ENCODE results near the gene SRRM1.
"Not testable (repeated sequence)": the region's sequence is repeated elsewhere in the genome, so short reads cannot be mapped to it uniquely, and the experiment has no call there.

Gene SRRM1

DNA sequence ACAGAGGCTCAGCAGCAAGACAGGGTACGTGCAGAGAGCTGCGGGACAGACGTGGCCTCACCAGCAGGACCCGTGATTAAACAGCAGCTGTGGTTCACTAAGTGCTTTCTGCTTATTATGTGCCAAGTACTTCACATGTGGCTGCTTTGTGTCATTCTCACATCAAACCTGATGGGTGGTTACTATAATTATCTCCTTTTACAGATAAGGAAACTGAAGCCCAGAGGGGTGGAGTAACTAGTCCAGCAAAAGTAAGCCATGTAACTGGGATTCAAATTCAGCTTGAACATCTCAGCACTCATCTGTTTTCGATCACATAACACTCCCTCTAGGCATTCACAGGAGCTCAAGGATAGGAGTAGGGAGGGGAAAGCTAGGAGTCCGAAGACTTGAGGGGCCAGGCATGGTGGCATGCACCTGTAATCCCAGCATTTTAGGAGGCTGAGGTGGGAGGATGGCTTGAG lies 51.3 kb downstream of the SRRM1 start:
- DNase-seq (ENCODE audit: low read depth): no peak

DNA sequence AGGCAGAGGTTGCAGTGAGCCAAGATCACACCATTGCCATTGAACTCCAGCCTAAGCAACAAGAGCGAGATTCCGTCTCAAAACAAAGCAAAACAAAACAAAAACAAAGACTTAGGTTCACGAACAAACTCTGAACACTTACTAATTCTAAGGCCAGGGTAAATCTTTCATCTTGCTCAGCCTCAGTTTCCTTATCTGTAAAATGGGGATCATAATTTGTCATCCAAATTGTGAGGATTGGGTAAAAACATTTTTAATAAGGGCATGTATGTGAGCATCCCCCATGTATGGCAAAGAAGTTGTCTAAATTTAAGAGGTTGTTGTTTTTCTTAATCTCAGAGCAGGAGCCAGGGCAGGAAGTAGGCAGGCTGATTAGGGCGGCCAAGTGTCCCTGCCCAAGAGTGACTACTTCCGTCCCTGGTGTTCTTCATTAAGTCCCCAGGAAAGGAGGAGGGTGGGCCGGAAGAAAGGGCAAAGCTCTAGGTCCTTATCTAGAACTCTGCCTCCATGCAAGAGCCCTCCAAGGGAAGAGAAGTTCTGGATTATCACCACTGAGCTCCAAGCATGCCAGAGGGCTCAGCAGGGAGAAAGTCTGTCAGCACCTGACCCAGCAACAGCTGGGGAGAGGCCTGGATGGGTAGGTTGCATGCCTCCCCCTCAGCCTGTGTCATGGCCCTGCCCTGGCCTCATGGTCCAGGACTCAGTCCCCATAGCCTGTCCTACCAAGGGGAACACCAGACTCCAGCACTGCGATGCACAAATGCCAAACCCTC lies 52.3 kb downstream of the SRRM1 start:
- DNase-seq (ENCODE audit: low read depth): no peak

DNA sequence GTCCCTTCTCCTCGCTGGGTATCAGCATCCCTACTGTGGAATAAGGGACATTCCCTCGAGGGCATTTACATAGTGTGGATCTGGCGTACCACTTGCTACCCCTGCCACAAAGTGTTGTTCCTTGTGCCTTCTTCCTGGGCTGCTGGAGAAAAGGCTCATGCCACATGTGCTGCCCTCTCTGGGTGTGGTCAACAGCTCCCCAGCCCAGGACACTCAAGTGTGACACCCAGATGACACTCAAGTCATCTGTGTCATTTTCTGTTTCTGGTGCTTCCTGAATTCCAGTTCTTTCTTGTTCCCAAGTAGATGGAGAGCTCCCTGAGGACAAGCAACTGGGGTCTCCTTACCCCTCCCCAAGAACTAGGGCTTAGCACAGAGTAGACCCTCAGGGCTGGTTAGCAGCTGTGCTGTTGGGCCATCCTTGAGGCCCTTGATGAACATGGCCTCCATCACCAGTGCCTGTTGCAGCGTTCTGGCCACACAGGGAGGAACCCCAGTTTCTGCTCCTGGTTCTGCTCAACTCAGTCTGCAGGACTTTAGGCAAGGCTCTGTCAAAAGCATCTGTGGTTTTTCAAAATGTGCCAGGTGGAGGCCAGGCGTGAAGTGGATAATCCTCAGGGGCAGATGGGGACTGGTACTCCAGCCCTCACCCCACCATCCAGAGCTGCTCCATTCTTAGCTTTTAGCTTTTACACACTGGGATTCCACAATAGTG lies 53.1 kb downstream of the SRRM1 start:
- no peak for DNase-seq (ENCODE audit: low read depth)

DNA sequence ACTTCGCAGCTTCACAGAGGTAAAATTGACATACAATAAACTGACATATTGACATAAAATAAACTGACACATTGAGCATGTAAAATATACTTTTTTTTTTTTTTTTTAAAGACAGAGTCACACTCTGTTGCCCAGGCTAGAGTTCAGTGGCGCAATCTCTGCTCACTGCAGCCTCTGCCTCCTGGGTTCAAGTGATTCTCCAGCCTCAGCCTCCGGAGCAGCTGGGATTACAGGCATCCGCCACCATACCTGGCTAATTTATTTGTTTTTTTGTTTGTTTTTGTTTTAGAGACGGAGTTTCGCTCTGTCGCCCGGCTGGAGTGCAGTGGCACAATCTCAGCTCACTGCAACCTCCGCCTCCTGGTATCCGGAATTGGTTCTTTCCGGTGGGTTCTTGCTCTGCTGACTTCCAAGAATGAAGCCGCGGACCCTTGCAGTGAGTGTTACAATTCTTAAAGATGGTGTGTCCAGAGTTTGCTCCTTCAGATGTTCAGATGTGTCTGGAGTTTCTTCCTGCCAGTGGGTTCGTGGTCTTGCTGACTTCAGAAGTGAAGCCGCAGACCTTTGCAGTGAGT lies 53.7 kb downstream of the SRRM1 start:
- DNase-seq (ENCODE audit: low read depth): no peak

DNA sequence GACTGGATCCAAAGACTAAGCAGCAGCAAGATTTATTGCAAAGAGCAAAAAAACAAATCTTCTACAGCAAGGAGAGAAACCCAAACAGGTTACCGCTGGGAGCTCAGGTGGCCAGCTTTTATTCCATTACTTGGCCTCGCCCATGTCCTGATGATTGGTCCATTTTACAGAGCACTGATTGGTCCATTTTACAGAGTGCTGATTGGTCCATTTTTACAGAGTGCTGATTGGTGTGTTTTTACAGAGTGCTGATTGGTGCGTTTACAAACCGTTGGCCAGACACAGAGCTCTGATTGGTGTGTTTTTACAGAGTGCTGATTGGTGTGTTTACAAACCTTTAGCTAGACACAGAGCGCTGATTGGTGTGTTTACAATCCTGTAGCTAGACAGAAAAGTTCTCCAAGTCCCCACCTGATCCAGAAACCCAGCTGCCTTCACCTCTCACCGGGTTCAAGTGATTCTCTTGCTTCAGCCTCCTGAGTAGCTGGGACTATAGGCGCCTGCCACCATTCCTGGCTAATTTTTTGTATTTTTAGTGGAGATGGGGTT lies 54.4 kb downstream of the SRRM1 start:
- DNase-seq (ENCODE audit: low read depth): not testable (repeated sequence)

DNA sequence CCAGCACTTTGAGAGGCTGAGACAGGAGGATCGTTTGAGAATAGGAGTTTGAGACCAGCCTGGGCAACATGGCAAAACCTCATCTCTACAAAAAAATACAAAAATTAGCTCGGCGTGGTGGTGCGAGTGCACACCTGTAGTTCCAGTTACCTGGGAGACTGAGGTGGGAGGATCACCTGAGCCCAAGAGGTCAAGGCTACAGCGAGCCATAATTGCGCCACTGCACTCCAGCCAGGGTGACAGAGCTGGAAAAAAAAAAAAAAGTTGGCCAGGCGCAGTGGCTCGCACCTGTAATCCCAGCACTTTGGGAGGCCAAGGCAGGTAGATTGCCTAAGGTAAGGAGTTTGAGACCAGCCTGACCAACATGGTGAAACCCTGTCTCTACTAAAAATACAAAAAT lies 55.2 kb downstream of the SRRM1 start:
- DNase-seq (ENCODE audit: low read depth): not testable (repeated sequence)

DNA sequence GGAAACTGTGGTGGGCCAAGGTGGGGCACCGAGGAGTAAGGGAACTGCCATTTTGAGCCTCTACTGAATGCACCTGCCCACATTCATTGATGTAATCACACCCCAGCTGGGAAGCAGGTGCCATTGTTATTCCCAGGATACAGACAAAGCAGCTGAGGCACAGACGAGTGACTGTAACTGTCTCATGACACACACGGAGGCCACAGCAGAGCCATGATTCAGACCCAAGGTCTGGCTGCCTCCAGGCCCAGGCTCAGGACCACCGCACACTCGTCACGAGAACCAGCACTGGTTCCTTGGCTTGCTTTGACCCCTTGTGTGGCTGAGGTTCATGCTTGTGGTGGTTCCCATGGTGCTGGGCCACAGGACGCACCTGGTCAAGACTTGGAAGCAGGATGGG lies 56.5 kb downstream of the SRRM1 start:
- no peak for DNase-seq (ENCODE audit: low read depth)

DNA sequence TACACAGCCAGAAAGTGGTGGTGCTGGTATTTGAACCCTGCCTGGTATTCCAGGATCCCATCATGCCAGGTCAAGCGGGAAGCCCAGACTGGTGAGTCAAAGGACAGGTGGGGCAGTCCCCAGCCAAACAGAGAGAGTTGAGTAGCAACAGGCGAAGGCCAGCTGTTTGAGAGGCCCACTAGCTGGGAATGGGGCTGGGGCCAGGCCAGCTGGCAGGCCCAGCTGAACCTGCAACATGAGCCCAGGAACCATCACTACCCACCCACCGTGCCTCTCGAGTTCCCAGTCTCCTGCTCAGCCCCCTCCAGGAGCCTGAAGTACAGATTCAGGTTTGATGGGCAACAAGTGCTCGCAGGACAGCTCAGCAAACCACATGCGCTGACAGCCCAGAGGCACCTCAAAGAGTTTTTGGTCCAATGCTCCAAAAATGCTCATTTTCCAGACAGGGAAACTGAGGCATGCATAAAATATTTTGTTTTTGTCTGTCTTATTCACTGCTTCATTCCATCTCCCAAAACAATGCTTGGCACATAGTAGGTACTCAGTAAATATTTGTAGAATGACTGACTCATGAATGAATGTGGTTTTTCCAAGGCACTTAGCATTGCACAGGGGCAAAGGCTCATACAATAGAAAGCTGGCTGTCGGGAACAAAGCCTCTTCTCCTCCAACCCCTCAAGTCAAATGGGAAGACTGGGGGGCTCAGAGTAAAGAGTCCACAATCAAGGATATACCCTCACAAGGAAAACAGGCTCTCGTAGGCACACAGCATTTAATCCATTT lies 59.6 kb downstream of the SRRM1 start:
- DNase-seq (ENCODE audit: low read depth): no peak

DNA sequence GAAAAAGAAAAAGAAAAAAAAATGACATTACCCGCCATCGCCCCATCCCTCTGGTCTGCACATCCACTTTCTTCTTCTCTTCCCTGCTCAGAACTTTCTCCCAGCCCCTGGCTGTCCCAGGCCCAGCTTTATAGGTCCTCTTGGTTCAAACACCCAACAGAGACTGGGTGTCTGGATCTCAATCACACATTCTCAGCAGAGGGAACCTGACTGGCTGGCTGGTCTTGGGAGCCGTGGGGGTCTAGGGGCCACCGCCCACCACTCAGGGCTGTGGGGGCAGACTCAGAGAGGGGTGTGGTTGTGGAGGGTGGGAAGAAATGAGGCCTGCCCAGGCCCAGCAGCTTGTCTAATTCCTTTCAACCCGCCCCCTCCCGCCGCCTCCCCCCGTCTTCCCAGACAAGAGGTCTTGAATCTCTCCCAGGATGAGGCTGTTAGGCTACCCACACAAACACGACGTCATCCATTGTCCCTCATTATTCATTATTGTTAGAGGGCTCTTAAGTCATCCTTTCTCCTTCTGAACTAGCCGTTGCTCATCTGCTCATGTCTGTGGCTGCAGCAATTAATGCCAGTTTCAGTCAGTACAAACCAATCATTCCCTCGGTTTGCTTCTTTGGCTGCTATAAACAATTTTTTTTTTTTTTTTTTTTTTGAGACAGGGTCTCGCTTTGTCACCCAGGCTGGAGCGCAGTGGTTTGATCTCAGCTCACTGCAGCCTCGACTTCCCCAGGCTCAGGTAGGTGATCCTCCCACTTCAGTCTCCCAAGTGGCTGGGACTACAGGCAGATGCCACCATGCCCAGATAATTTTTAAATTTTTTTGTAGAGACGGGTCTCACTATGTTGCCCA lies 61.5 kb downstream of the SRRM1 start:
- no peak for DNase-seq (ENCODE audit: low read depth)

DNA sequence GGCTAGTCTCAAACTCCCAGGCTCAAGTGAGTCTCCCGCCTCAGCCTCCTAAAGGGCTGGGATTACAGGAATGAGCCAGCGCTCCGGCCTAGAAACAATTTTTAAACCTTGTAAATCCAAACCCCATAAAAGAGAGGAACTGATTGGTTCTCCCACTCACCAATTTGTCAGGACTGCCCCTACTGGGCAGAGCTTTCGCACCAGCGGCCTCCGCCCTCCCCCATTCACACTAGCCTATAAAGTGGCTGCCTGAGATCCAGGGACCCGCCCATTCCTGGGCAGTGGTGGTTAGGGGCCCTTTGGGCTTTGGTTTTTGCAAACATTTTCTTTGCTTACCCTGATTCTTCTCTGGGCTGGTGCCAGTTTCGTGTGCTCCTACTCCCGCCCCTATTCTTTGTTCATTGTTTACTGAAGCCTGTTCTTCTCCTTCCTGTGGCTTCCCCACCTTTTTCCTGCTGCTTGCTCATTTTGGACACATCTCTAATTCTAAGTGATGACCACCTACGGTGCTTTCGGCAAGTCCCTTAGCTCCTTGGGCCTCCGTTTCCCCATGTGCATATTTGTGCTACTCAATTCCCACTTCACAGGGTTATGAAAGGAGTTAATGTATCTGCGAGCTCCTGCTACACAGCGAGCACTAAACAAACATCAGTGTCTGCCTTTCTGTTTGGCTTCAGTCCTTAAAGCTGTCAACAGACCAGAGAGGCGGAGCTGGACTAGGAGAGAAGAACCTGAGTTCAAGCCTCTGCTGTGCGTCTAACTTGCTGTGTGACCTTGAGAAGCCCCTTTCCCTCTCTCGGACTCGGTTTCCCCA lies 62.4 kb downstream of the SRRM1 start:
- DNase-seq (ENCODE audit: low read depth): no peak

DNA sequence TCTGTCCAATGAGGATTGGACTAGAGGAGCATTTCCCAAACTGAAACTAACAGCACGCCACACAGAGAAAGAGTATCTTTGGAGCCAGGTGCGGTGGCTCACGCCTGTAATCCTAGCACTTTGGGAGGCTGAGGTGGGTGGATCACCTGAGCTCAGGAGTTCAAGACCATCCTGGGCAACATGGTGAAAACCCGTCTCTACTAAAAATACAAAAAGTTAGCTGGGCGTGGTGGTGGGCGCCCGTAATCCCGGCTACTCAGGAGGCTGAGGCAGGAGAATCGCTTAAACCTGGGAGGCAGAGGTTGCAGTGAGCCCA lies 62.9 kb downstream of the SRRM1 start:
- DNase-seq (ENCODE audit: low read depth): not testable (repeated sequence)

DNA sequence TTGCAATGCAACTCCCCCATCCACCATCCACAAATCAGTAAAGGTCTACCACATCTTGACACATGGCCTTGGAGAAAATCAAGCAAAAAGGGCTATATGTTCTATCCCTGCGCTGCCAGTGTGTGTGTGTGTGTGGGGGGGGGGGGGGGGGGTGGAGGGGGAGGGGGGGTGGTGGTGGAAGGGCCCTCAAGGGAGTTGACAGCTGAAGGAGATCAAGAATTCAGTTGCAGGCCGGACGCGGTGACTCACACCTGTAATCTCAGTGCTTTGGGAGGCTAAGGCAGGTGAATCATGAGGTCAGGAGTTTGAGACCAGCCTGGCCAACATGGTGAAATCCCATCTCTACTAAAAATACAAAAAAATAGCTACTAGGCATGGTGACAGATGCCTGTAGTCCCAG lies 64.6 kb downstream of the SRRM1 start:
- DNase-seq (ENCODE audit: low read depth): no peak

DNA sequence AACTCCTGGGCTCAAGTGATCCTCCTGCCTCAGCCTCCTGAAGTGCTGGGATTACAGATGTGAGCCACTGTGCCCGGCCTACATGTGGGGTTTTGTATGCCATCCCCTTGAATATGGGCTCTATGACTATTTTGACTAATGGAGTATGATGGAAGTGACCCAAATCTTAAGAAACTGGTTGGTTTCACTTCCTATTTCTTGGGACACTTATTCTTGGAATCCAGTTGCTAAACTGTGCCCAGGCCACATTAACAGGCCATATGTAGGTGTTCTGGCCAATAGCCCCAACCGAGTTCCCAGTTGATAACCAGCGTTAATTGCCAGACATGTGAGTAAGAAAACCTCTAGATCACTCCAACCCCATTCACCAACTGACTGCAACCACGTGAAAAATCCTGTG lies 65.8 kb downstream of the SRRM1 start:
- no peak for DNase-seq (ENCODE audit: low read depth)

DNA sequence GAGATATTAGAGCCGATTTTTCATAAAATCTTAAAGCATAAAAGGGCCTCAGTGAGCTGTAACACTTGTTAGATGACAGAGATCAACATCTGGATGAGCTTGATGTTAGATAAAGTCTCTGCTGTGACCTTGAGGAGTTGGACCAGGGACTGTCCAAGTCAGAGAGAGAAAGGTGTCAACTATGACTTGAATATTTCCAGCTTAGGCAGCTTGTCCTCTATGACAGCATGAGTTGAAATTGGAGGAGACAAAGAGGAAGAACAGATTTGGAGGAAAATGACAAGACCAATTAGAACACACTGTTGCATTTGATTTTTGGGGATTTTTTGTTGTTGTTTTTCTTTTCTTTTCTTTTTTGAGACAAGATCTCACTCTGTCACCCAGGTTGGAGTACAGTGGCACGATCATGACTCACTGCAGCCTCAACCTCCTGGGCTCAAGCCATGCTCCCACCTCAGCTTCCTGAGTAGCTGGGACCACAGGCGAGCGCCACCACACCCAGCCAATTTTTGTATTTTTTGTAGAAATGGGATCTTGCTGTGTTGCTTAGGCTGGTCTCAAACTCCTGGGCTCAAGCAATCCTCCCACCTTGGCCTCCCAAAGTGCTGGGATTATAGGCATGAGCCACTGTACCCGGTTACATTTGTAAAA lies 66.8 kb downstream of the SRRM1 start:
- no peak for DNase-seq (ENCODE audit: low read depth)

DNA sequence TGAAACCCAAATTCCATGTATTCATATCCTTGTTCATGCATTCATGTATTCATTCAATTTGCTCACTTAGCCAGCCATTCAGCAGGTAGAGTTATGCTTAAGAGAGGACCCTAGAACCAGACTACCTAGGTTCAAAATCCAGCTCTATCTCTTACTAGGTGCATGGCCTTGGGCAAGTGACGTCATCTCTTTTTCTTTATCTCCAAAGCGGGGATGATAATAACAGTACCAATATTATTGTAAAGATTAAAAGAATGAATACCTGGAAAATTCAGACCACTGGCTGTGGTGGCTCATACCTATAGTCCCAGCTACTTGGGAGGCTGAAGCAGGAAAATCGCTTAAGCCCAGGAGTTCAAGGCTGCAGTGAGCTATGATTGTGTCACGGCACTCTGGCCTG lies 68.2 kb downstream of the SRRM1 start:
- no peak for DNase-seq (ENCODE audit: low read depth)

DNA sequence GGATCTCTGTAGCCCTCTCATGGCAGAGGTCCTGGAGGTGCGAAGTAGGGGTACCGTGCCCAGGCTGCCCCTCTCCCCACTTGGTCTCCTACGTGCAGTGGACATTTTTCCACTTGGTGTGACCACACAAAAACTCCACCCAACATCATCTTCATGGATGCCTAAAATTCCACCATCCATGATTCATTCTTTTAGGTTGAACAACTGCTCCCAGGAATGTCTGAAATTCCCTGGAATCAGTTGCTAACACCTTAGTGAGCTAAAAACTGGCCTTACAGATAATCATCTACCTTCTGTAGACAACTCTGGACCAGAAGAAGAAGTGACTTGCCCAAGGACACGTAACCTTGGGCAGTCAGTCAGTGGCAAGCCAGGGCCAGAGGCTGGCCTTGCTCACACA lies 70.1 kb downstream of the SRRM1 start:
- DNase-seq (ENCODE audit: low read depth): no peak

DNA sequence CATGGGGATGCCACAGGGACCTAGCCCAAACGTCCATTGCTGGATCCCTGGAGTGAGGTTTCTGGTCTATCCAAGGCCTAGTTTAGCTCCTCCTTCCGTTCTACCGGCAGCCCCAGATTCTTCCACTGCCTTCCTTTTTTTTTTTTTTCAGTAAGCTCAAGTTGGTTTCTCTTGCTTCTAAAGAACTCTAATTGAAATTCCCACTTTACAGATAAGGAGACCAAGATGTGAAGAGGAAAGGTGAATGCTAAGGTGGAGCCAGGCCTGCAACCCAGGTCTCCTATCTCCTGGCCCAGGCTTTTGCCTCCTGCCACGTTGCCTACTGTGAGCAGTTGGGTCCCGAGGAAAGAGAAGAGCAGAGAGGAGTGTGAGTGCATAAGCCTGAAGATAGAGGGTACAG lies 70.6 kb downstream of the SRRM1 start:
- DNase-seq (ENCODE audit: low read depth): no peak

DNA sequence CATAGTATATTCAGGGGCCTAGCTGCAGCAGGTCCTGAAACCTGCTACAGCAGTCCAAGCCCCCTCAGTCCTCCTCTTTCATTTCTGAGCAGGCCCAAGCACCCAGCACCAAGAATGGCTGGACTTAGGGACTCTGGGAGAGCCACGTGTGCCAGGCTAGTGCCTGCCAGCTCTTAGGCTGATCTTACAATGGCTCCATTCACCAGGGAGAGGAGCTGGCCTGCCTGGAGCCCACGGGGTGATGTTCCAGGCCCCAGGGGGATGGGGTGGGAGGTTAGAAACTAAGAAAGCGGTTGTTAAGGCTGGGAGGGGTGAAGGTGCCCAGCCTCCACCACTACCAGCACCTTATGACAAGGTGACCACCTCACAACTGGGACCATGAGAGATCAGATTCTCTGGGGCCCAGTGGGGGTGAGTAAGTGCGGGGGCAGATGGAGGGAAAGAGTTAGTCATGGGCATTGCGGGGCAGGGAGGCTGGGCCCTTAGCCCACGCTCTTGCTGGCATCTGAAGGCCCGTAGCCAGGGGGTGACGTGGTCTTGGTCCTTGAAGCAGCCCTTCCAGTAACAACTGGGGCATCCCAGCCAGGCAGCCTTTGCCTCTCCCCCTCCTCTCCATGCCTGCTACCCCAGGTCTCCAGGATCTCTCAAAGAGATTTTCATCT lies 71.9 kb downstream of the SRRM1 start:
- DNase-seq (ENCODE audit: low read depth): no peak

DNA sequence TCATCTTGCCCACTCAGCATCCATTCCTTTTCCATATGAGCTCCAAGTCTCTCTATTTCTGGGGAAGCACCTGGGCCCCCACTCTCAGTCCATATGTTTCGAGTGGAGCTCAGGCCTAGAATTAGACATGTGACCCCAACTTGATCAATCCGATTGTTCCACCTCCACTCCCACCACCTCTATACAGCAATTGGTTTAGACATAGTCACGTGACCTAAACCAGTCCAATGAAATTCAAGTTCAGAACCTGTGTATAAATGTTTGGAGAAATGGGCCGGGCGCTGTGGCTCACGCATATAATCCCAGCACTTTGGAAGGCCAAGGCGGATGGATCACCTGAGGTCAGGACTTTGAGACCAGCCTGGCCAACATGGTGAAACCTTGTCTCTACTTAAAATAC lies 72.6 kb downstream of the SRRM1 start:
- DNase-seq (ENCODE audit: low read depth): no peak

Measured in stimulated activated CD8-positive, alpha-beta memory T cell treated with anti-CD3 and anti-CD28 coated beads, Interleukin-15, amount 100 ng/mL, for 1 hour (primary cell).